Ovary (tissue), 3 donors: ENCODE measurements around the gene FUT7.

ENCODE experiments used
- CTCF ChIP-seq, 3 donors: fragments of 450-650 bp in 2 of 3; fragments of 200-600 bp in 1 of 3; IDR thresholded peaks; one replicate each; pipeline versions ENCODE4 v1.5.1 to v1.8.0; 2016 to 2022; ENCODE audit warnings: antibody characterized with exemption in 3 of 3, mild to moderate bottlenecking in 1 of 3
- EP300 ChIP-seq: sonication (generic); formaldehyde crosslinking; IDR thresholded peaks from one replicate; pipeline ENCODE4 v1.6.1; 2017; ENCODE audit warnings: antibody characterized with exemption
- POLR2A ChIP-seq: fragments of 450-650 bp; IDR thresholded peaks from one replicate; pipeline ENCODE4 v1.6.1; 2017; ENCODE audit warnings: antibody characterized with exemption, mild to moderate bottlenecking, moderate library complexity
- donor health status: DM: no; HTN: no; CAD: no.

- TF ChIP-seq CTCF (IDR thresholded peaks at IDR 0.05) (no peak), POLR2A (no peak), EP300 (no peak)
Observed at GRCh38 chr9:137058521-137059234, 26.8 kb upstream of the FUT7 start.
